ENCODE results near the gene CUEDC1. TPM values are rescaled to one million over a fixed set of nuclear protein-coding genes. Genes with fewer than 3 reads are reported as not detected.

The CUEDC1 gene
- total and polyA plus RNA-seq, 2 of the 13 experiments (the other 11 are each of a cell fraction or from before 2014, with no cell fraction given) = 7.4 to 12.9 TPM

- peak; percentile 52 for TF ChIP-seq REPIN1 (CRISPR knock-in tag; IDR thresholded peaks at IDR 0.05; ENCODE audit: borderline replicate concordance, low read depth)
- peak; percentile 13 for TF ChIP-seq ETV5 (CRISPR knock-in tag; IDR thresholded peaks at IDR 0.05; ENCODE audit: borderline replicate concordance)
- TF ChIP-seq ZNF296 (CRISPR knock-in tag; conservative IDR thresholded peaks at IDR 0.05) = 0 out of 2 replicates have a peak, but pooled peaks have one; percentile 27
- TF ChIP-seq SIX4 (CRISPR knock-in tag; IDR thresholded peaks at IDR 0.05) = no peak
Observed at GRCh38 chr17:57988301-57989250, 33.4 kb upstream of the CUEDC1 start (continued).

GRCh38 chr17:57987581-57988300 is 32.5 kb upstream of the CUEDC1 start, which contains the start of gene VEZF1:
Gene VEZF1 (minus strand): TSS chr17:57988254. CDS start chr17:57988111, 143 bp downstream.
- Histone ChIP-seq H3K79me2 (ENCODE audit: insufficient read depth, low read length) (peaks cover 47% of the 10 kb centered on the region), H3K27ac (ENCODE audit: extremely low read length, insufficient read depth, low read length) (peak within 1 kb of the TSS; percentile 80), H3K4me2 (ENCODE audit: low read depth, low read length) (peak within 1 kb of the TSS; percentile 94), H3K36me3 (replicated peaks in 1 of 2; ENCODE audit: control insufficient read depth in 1 of 2, insufficient read depth in 2 of 2, low read length in 2 of 2) (peaks cover 3 to 6% of the 10 kb centered on the region in 2 experiments; a peak in 3 of 5 replicates), H3K9me3 (ENCODE audit: low read length) (no peaks in the 10 kb centered on the region), H3K9ac (ENCODE audit: insufficient read depth, low read depth, low read length) (peak within 1 kb of the TSS; percentile 94), H3K4me1 (ENCODE audit: insufficient read depth, low read length) (peaks cover 82% of the 10 kb centered on the region), H4K20me1 (ENCODE audit: insufficient read depth, low read length) (peaks cover 29% of the 10 kb centered on the region), H3K27me3 (ENCODE audit: control insufficient read depth in 1 of 2, insufficient read depth in 2 of 2, low read length in 2 of 2) (no peaks in the 10 kb centered on the region; a peak in 1 of 5 replicates), H2AFZ (ENCODE audit: low read length) (no peak within 1 kb of the TSS), H3K4me3 (replicated peaks in 1 of 3; ENCODE audit: insufficient read depth in 1 of 3, low read depth in 2 of 3, low read length in 3 of 3) (peak within 1 kb of the TSS; percentile 71 to 95 (median 83))
- BruUV-seq (replicated peaks) = no TSS peak
- ChIA-PET POLR2A (interaction anchor here (0.6 to 14.7 kb wide), 23 partner anchors 11 to 138 kb away, joined by 3 to 173 read pairs (median 11); partner anchors contain the start of genes CUEDC1, MRPS23 and SRSF1), CTCF (ENCODE audit: low intra/inter-chr PET ratio, low total read pairs) (no interaction called here)
- no peak for FAIRE-seq
- WGBS (ENCODE audit: low lambda C conversion rate) = 1% methylated on average over 25 of the region's 74 CpGs
- peak; percentile 68 for DNase-seq (ENCODE audit: low spot score)
- intact Hi-C loops (cut with micrococcal nuclease; ENCODE audit: unreplicated experiment) = loop anchor here (1.0 to 2.0 kb wide), 3 partner anchors 31 to 113 kb away; no protein-coding TSS in a partner anchor
- in situ Hi-C loops (cut with HindIII; ENCODE audit: extremely low pct_ligation_motif_present, low pct_unique_long_range_greater_than_20kb) = no loop called here
- ATAC-seq = peak; percentile 61
- TF ChIP-seq GRHL1 (CRISPR knock-in tag; conservative IDR thresholded peaks at IDR 0.05) (no peak), ZNF543 (CRISPR knock-in tag; IDR thresholded peaks at IDR 0.05) (peak; percentile 64), ZNF513 (CRISPR knock-in tag; conservative IDR thresholded peaks at IDR 0.05) (no peak), HBP1 (CRISPR knock-in tag; IDR thresholded peaks at IDR 0.05; ENCODE audit: low read depth) (no peak), ZGPAT (CRISPR knock-in tag; IDR thresholded peaks at IDR 0.05) (peak; percentile 82; the same call in 1 of the 2 replicates), ZNF275 (CRISPR knock-in tag; IDR thresholded peaks at IDR 0.05; ENCODE audit: borderline replicate concordance) (peak; percentile 35; the same call in 1 of the 2 replicates), ARHGAP35 (CRISPR knock-in tag; IDR thresholded peaks at IDR 0.05; ENCODE audit: borderline replicate concordance) (peak; percentile 6; the same call in 1 of the 2 replicates)

Measured in HepG2 (cell line).